Measurements from ENCODE around the gene VTI1A.
"Not testable (repeated sequence)": the region's sequence is repeated elsewhere in the genome, so short reads cannot be mapped to it uniquely, and the experiment has no call there.

VTI1A gene

GRCh38 chr10:112539340-112539739 lies 92.3 kb downstream of the VTI1A start:
- DNase-seq (ENCODE audit: low spot score) = no peak

GRCh38 chr10:112542823-112543222 lies 95.8 kb downstream of the VTI1A start:
- not testable (repeated sequence) for DNase-seq (ENCODE audit: low spot score)

GRCh38 chr10:112546474-112546873 lies 99.5 kb downstream of the VTI1A start:
- no peak for DNase-seq (ENCODE audit: low spot score)

- DNase-seq (ENCODE audit: low spot score) = no peak
These were observed 101.7 kb downstream of the VTI1A start for GRCh38 chr10:112548535-112549276.

GRCh38 chr10:112552593-112553110 lies 105.6 kb downstream of the VTI1A start:
- DNase-seq (ENCODE audit: low spot score) = no peak

GRCh38 chr10:112553315-112553714 lies 106.3 kb downstream of the VTI1A start:
- no peak for DNase-seq (ENCODE audit: low spot score)

GRCh38 chr10:112554263-112554662 lies 107.2 kb downstream of the VTI1A start:
- no peak for DNase-seq (ENCODE audit: low spot score)

GRCh38 chr10:112557197-112557596 lies 110.2 kb downstream of the VTI1A start:
- DNase-seq (ENCODE audit: low spot score) = no peak

GRCh38 chr10:112558476-112559142 lies 111.6 kb downstream of the VTI1A start:
- peak; percentile 17 for DNase-seq (ENCODE audit: low spot score)

GRCh38 chr10:112559349-112559748 lies 112.3 kb downstream of the VTI1A start:
- no peak for DNase-seq (ENCODE audit: low spot score)

GRCh38 chr10:112562122-112562521 lies 115.1 kb downstream of the VTI1A start:
- DNase-seq (ENCODE audit: low spot score) = no peak

- no peak for DNase-seq (ENCODE audit: low spot score)
These were observed 116.0 kb downstream of the VTI1A start for GRCh38 chr10:112562809-112563663.

GRCh38 chr10:112564337-112564736 lies 117.3 kb downstream of the VTI1A start:
- no peak for DNase-seq (ENCODE audit: low spot score)

GRCh38 chr10:112565434-112566053 lies 118.5 kb downstream of the VTI1A start:
- peak; percentile 74 for DNase-seq (ENCODE audit: low spot score)

- no peak for DNase-seq (ENCODE audit: low spot score)
These were observed 123.6 kb downstream of the VTI1A start for GRCh38 chr10:112570585-112570984.

- no peak for DNase-seq (ENCODE audit: low spot score)
These were observed 132.6 kb downstream of the VTI1A start for GRCh38 chr10:112579578-112579977.

- DNase-seq (ENCODE audit: low spot score) = no peak
These were observed 133.3 kb downstream of the VTI1A start for GRCh38 chr10:112580267-112580666.

- no peak for DNase-seq (ENCODE audit: low spot score)
These were observed 134.9 kb downstream of the VTI1A start for GRCh38 chr10:112581921-112582320.

- DNase-seq (ENCODE audit: low spot score) = no peak
These were observed 136.4 kb downstream of the VTI1A start for GRCh38 chr10:112583236-112583939.

GRCh38 chr10:112584276-112584675 lies 137.3 kb downstream of the VTI1A start:
- no peak for DNase-seq (ENCODE audit: low spot score)

- DNase-seq (ENCODE audit: low spot score) = no peak
These were observed 138.1 kb downstream of the VTI1A start for GRCh38 chr10:112585126-112585525.
